ENCODE data around the gene SLC1A5.

GRCh38 chr19:46732966-46733689 lies 55.3 kb downstream of the SLC1A5 start:
- TF ChIP-seq POLR2A (IDR thresholded peaks at IDR 0.05), result no peak
- TF ChIP-seq, protein P1, sequence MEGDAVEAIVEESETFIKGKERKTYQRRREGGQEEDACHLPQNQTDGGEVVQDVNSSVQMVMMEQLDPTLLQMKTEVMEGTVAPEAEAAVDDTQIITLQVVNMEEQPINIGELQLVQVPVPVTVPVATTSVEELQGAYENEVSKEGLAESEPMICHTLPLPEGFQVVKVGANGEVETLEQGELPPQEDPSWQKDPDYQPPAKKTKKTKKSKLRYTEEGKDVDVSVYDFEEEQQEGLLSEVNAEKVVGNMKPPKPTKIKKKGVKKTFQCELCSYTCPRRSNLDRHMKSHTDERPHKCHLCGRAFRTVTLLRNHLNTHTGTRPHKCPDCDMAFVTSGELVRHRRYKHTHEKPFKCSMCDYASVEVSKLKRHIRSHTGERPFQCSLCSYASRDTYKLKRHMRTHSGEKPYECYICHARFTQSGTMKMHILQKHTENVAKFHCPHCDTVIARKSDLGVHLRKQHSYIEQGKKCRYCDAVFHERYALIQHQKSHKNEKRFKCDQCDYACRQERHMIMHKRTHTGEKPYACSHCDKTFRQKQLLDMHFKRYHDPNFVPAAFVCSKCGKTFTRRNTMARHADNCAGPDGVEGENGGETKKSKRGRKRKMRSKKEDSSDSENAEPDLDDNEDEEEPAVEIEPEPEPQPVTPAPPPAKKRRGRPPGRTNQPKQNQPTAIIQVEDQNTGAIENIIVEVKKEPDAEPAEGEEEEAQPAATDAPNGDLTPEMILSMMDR (IDR thresholded peaks at IDR 0.05), result no peak
